ENCODE results near the gene GLB1L. TPM values are rescaled to one million over a fixed set of nuclear protein-coding genes. Genes with fewer than 3 reads are reported as not detected.

Gene GLB1L
- total RNA-seq, 4 donors from 2014 or later = 5.9 to 9.7 (median 6.6) TPM

- peak overlapping the region in 3 of 4 donors; percentile 25 to 76 (median 56) for H3K27ac ChIP-seq
- H3K4me3 ChIP-seq = no peak overlapping the region
- H3K9me3 ChIP-seq = no peaks in the 10 kb centered on the region
- ATAC-seq = no peak
- TF ChIP-seq POLR2AphosphoS5 (IDR thresholded peaks at IDR 0.05) (no peak), POLR2A (IDR thresholded peaks at IDR 0.05) (no peak)
- peaks cover 0 to 70% (median 9%) of the 10 kb centered on the region in 3 donors for H3K4me1 ChIP-seq
- no CpG with 5 or more reads among the region's 12 CpGs for WGBS, 2 donors (ENCODE audit: low coverage in 1 of 2)
- no peaks in the 10 kb centered on the region for H3K27me3 ChIP-seq
- H3K36me3 ChIP-seq = peaks cover 0 to 66% of the 10 kb centered on the region in 2 donors
Measured at GRCh38 chr2:219285373-219285735, 40.1 kb upstream of the GLB1L start.

DNA sequence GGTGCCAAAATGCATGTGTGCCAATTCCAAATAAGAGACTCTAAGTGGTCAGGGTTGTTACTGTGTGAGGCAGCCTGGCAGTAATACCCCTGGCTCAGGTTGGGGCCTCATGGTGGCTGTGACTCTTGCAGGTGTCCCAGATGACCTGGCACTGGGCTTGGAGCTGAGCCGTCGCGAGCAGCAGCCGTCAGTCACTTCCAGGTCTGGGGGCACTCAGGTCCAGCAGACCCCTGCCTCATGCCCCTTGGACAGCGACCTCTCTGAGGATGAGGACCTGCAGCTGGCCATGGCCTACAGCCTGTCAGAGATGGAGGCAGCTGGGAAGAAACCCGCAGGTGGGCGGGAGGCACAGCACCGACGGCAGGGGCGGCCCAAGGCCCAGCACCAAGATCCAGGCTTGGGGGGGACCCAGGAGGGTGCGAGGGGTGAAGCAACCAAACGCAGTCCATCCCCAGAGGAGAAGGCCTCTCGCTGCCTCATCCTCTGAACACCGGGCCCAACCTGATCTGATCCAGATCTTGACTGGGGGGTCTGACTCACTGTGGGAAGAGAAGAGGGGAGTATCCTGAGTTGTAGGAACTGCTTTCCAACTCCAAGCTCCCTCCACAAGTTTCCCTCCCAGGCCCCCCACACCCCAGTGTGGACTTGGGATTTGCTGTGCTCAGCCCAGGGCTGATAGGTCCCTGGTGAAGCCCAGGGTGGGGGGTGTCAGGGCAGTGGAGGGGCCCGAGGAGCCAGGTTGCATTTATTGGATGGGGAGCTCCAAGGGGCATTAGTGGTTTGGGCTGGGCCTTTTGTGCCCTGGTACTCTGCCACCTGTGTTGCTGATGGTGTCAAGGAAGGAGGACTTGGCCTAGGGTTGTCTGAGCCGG, 39.5 kb upstream of the GLB1L start:
- TF ChIP-seq, protein P1, sequence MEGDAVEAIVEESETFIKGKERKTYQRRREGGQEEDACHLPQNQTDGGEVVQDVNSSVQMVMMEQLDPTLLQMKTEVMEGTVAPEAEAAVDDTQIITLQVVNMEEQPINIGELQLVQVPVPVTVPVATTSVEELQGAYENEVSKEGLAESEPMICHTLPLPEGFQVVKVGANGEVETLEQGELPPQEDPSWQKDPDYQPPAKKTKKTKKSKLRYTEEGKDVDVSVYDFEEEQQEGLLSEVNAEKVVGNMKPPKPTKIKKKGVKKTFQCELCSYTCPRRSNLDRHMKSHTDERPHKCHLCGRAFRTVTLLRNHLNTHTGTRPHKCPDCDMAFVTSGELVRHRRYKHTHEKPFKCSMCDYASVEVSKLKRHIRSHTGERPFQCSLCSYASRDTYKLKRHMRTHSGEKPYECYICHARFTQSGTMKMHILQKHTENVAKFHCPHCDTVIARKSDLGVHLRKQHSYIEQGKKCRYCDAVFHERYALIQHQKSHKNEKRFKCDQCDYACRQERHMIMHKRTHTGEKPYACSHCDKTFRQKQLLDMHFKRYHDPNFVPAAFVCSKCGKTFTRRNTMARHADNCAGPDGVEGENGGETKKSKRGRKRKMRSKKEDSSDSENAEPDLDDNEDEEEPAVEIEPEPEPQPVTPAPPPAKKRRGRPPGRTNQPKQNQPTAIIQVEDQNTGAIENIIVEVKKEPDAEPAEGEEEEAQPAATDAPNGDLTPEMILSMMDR (IDR thresholded peaks at IDR 0.05) = no peak
- TF ChIP-seq POLR2A (IDR thresholded peaks at IDR 0.05) (no peak), EP300 (IDR thresholded peaks at IDR 0.05) (no peak), POLR2AphosphoS5 (IDR thresholded peaks at IDR 0.05) (no peak)
- ATAC-seq = no peak
- Histone ChIP-seq H3K27me3 (no peaks in the 10 kb centered on the region), H3K27ac (peak overlapping the region in 2 of 4 donors; percentile 42 to 76), H3K36me3 (peaks cover 0 to 66% of the 10 kb centered on the region in 2 donors), H3K4me3 (no peak overlapping the region), H3K4me1 (peaks cover 0 to 70% (median 12%) of the 10 kb centered on the region in 3 donors), H3K9me3 (no peaks in the 10 kb centered on the region)
- 72% methylated on average over 2 of the region's 16 CpGs; no CpG with 5 or more reads in 1 of the 2 donors for WGBS, 2 donors (ENCODE audit: low coverage in 1 of 2)

DNA sequence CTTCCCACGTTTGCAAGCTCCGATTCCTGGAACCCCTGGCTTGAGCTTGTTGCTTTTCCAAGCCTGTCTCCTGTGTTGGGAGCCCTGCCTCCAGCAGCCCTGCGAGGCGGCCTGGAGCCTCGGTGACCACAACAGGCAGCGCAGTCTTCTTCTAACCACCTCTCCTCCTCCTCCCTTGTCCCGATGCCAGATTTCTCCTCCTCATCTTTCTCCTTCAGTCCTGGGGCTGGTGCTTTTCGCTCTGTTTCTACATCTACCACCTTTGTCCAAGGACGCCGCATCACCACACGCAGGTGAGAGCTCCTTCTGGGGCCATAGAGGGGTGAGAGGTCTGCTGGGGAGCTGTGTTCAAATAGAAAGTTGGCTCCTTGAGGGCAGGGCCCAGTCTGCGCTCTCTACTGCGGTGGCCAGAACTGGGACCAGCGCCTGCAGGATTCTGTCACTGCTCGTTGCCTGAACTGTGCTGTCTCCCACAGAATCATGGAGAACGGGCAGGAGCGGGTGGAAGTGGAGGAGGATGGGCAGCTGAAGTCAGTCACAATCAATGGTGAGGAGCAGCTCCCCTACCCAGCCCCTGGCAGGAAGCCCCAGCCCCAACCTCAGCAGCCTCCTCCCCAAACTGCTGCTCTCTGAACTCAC, 37.8 kb upstream of the GLB1L start:
- TF ChIP-seq, protein P1 (IDR thresholded peaks at IDR 0.05) = no peak
- no peak for TF ChIP-seq EP300 (IDR thresholded peaks at IDR 0.05)
- TF ChIP-seq POLR2AphosphoS5 (IDR thresholded peaks at IDR 0.05) = no peak
- no peak for TF ChIP-seq POLR2A (IDR thresholded peaks at IDR 0.05)
- no peak overlapping the region for H3K4me3 ChIP-seq
- no peak for ATAC-seq
- H3K4me1 ChIP-seq = peaks cover 4 to 72% (median 17%) of the 10 kb centered on the region in 3 donors
- no peaks in the 10 kb centered on the region for H3K27me3 ChIP-seq
- peak overlapping the region in 2 of 4 donors; percentile 19 to 49 for H3K27ac ChIP-seq
- 70 to 90% methylated on average over 4 to 8 of the region's 17 CpGs for WGBS, 2 donors (ENCODE audit: low coverage in 1 of 2)
- H3K9me3 ChIP-seq = no peaks in the 10 kb centered on the region
- peaks cover 0 to 66% of the 10 kb centered on the region in 2 donors for H3K36me3 ChIP-seq

GRCh38 chr2:219282375-219282774, 37.1 kb upstream of the GLB1L start:
- WGBS, 2 donors (ENCODE audit: low coverage in 1 of 2) = 72 to 75% methylated on average over 5 of the region's 5 CpGs
- Histone ChIP-seq H3K4me1 (peaks cover 4 to 78% (median 20%) of the 10 kb centered on the region in 3 donors), H3K36me3 (peaks cover 0 to 66% of the 10 kb centered on the region in 2 donors), H3K9me3 (no peaks in the 10 kb centered on the region), H3K27ac (peak overlapping the region in 1 of 4 donors; percentile 98), H3K27me3 (no peaks in the 10 kb centered on the region), H3K4me3 (no peak overlapping the region)
- ATAC-seq = no peak
- no peak for TF ChIP-seq POLR2AphosphoS5 (IDR thresholded peaks at IDR 0.05)
- no peak for TF ChIP-seq POLR2A (IDR thresholded peaks at IDR 0.05)
- TF ChIP-seq EP300 (IDR thresholded peaks at IDR 0.05) = no peak
- TF ChIP-seq, protein P1 (IDR thresholded peaks at IDR 0.05) = no peak

GRCh38 chr2:219281588-219281987, 36.3 kb upstream of the GLB1L start:
- TF ChIP-seq EP300 (IDR thresholded peaks at IDR 0.05) (no peak), POLR2A (IDR thresholded peaks at IDR 0.05) (no peak), POLR2AphosphoS5 (IDR thresholded peaks at IDR 0.05) (no peak)
- peaks cover 4 to 78% (median 20%) of the 10 kb centered on the region in 3 donors for H3K4me1 ChIP-seq
- H3K9me3 ChIP-seq = no peaks in the 10 kb centered on the region
- 67 to 88% methylated on average over 2 to 3 of the region's 8 CpGs for WGBS, 2 donors (ENCODE audit: low coverage in 1 of 2)
- H3K27me3 ChIP-seq = no peaks in the 10 kb centered on the region
- H3K27ac ChIP-seq = peak overlapping the region in 3 of 4 donors; percentile 35 to 99 (median 98)
- no peak for ATAC-seq
- H3K36me3 ChIP-seq = peaks cover 0 to 63% of the 10 kb centered on the region in 2 donors
- no peak overlapping the region for H3K4me3 ChIP-seq

Data from gastroesophageal sphincter (tissue), 4 donors.